CD4-positive, alpha-beta T cell (primary cell): ENCODE data around the gene KDM2B. TPM values are rescaled to one million over a fixed set of nuclear protein-coding genes. Genes with fewer than 3 reads are reported as not detected.

Experiments
- ATAC-seq: fragments of 200-7000 bp; cut with Tn5 transposase; one replicate; pipeline ENCODE4 v1.10.0; 2022; ENCODE audit warnings: mild to moderate bottlenecking; ENCODE audit not compliant: poor library complexity
- CTCF ChIA-PET: fragments of 350-600 bp; sonication (Branson Sonifier 250); formaldehyde crosslinking; loops from one replicate; lab custom pipeline; 2021; ENCODE audit warnings: antibody characterized with exemption, inconsistent platforms; lab: Charles Lee
- POLR2A ChIA-PET: fragments of 350-600 bp; sonication (Branson Sonifier 250); formaldehyde crosslinking; loops from one replicate; lab custom pipeline; 2021; ENCODE audit warnings: antibody characterized with exemption, inconsistent platforms; lab: Charles Lee
- DNase-seq, 14 experiments: peaks; one replicate each; pipeline ENCODE4 v3.0.0-alpha.2; 2013 to 2020; ENCODE audit warnings: mixed read lengths in 2 of 14
- H3K27ac ChIP-seq, 2 donors: one replicate each; pipeline versions ENCODE4 v1.5.1 to v1.7.0; 2013; ENCODE audit warnings: low read length in 2 of 2, low read depth in 1 of 2, mild to moderate bottlenecking in 1 of 2
- H3K27me3 ChIP-seq, 2 experiments: 1 replicate in 1 of 2; 2 replicates in 1 of 2; pipeline versions ENCODE4 v1.6.1 to v1.7.0; 2013; ENCODE audit warnings: low read length in 2 of 2, control low read depth in 1 of 2, mild to moderate bottlenecking in 1 of 2, moderate library complexity in 1 of 2; ENCODE audit not compliant: insufficient read depth in 2 of 2, control insufficient read depth in 1 of 2
- H3K36me3 ChIP-seq: one replicate; pipeline ENCODE4 v1.6.1; 2013; ENCODE audit warnings: low read length, control low read depth; ENCODE audit not compliant: insufficient read depth
- H3K4me1 ChIP-seq: one replicate; pipeline ENCODE4 v1.6.1; 2013; ENCODE audit warnings: low read length, control low read depth; ENCODE audit not compliant: insufficient read depth
- H3K4me3 ChIP-seq: one replicate; pipeline ENCODE4 v1.5.1; 2013; ENCODE audit warnings: mild to moderate bottlenecking, low read length, moderate library complexity
- H3K9me3 ChIP-seq, 2 experiments: 1 replicate in 1 of 2; 2 replicates in 1 of 2; pipeline versions ENCODE4 v1.6.1 to v1.7.0; 2013; ENCODE audit warnings: low read length in 2 of 2, mild to moderate bottlenecking in 2 of 2, control low read depth in 1 of 2, moderate library complexity in 1 of 2; ENCODE audit not compliant: control insufficient read depth in 1 of 2, insufficient read depth in 1 of 2
- H3K27ac Mint-ChIP-seq: one replicate; pipeline ENCODE4 v1.8.0; 2020; ENCODE audit warnings: mixed read lengths
- H3K27me3 Mint-ChIP-seq: one replicate; pipeline ENCODE4 v1.8.0; 2021; ENCODE audit warnings: mixed read lengths
- H3K36me3 Mint-ChIP-seq: one replicate; pipeline ENCODE4 v1.8.0; 2021; ENCODE audit warnings: low read depth, mixed read lengths
- H3K4me1 Mint-ChIP-seq: one replicate; pipeline ENCODE4 v1.8.0; 2021; ENCODE audit warnings: low read depth, mixed read lengths
- H3K4me3 Mint-ChIP-seq: one replicate; pipeline ENCODE4 v1.8.0; 2020; ENCODE audit warnings: mild to moderate bottlenecking, mixed read lengths
- H3K9me3 Mint-ChIP-seq: one replicate; pipeline ENCODE4 v1.8.0; 2020; ENCODE audit warnings: mixed read lengths
- intact Hi-C, 2 experiments: fragments of 100-400 bp; cut with DNase I in 1 of 2; cut with micrococcal nuclease in 1 of 2; formaldehyde crosslinking; loops; one replicate each; pipeline versions ENCODE4 v1.15.1 to v1.9.0; 2023 to 2025; cut with DNase I, micrococcal nuclease
- total RNA-seq, 174 experiments: library from RNA in 2 of 174; stranded (reverse) in 2 of 174; gene quantifications; one replicate each; pipeline ENCODE4 v1.2.3 and lab custom pipeline; 2021 to 2026
- TF ChIP-seq, protein P1 (sequence below): fragments of 200-600 bp; IDR thresholded peaks from one replicate; pipeline ENCODE4 v1.8.0; 2022; ENCODE audit warnings: antibody characterized with exemption, mild to moderate bottlenecking

KDM2B gene
- total RNA-seq, 2 experiments from 2014 or later: 60.4 to 62.6 TPM

DNA sequence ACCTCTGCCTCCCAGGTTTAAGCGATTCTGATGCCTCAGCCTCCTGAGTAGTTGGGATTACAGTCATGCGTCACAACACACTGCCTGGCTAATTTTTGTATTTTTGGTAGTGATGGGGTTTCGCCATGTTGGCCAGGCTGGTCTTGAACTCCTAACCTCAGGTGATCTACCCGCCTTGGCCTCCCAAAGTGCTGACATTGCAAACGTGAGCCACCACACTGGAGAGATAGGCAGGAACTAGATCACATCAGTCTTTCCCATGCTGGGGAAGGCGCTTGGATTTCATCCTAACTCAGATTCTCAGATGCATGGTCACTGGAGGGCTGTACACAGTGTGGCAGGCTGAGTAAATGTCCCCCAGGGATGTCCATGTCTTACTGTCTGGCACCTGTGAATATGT lies 27.5 kb upstream of the KDM2B start:
- Mint-ChIP-seq H3K9me3 (no peaks in the 10 kb centered on the region), H3K4me3 (no peak overlapping the region), H3K4me1 (peaks cover 5% of the 10 kb centered on the region), H3K27me3 (no peaks in the 10 kb centered on the region), H3K27ac (no peak overlapping the region), H3K36me3 (no peaks in the 10 kb centered on the region)
- no peaks in the 10 kb centered on the region for H3K27me3 ChIP-seq
- H3K27ac ChIP-seq: no peak overlapping the region
- no peaks in the 10 kb centered on the region for H3K9me3 ChIP-seq
- CTCF ChIA-PET: no interaction called here
- TF ChIP-seq, protein P1, sequence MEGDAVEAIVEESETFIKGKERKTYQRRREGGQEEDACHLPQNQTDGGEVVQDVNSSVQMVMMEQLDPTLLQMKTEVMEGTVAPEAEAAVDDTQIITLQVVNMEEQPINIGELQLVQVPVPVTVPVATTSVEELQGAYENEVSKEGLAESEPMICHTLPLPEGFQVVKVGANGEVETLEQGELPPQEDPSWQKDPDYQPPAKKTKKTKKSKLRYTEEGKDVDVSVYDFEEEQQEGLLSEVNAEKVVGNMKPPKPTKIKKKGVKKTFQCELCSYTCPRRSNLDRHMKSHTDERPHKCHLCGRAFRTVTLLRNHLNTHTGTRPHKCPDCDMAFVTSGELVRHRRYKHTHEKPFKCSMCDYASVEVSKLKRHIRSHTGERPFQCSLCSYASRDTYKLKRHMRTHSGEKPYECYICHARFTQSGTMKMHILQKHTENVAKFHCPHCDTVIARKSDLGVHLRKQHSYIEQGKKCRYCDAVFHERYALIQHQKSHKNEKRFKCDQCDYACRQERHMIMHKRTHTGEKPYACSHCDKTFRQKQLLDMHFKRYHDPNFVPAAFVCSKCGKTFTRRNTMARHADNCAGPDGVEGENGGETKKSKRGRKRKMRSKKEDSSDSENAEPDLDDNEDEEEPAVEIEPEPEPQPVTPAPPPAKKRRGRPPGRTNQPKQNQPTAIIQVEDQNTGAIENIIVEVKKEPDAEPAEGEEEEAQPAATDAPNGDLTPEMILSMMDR: no peak
- peaks cover 3% of the 10 kb centered on the region for H3K4me1 ChIP-seq
- intact Hi-C loops: no loop called here
- ATAC-seq: no peak
- POLR2A ChIA-PET: interaction anchor here (1.1 kb wide), 1 partner anchor 8 kb away, joined by 3 read pairs; no protein-coding TSS in a partner anchor
- H3K4me3 ChIP-seq: no peak overlapping the region
- no peak for DNase-seq
- H3K36me3 ChIP-seq: no peaks in the 10 kb centered on the region

DNA sequence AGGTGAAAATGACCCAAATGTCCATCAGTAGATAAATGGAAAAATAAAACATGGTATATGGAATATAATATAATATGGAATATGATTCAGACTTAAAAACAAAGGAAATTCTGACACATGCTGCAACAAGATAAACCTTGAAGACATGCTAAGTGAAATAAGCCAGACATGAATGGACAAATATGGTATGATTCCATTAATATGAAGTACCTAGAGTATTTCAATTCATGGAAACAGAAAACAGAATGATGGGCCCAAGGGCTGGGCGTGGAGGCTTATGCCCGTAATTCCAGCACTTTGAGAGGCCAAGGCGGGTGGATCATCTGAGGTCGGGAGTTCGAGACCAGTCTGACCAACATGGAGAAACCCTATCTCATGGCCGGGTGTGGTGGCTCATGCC lies 22.8 kb upstream of the KDM2B start:
- Mint-ChIP-seq H3K36me3 (no peaks in the 10 kb centered on the region), H3K27ac (no peak overlapping the region), H3K4me3 (no peak overlapping the region), H3K4me1 (peaks cover 9% of the 10 kb centered on the region), H3K9me3 (no peaks in the 10 kb centered on the region), H3K27me3 (no peaks in the 10 kb centered on the region)
- ChIA-PET CTCF (no interaction called here), POLR2A (no interaction called here)
- H3K36me3 ChIP-seq: no peaks in the 10 kb centered on the region
- ATAC-seq: no peak
- no peaks in the 10 kb centered on the region for H3K9me3 ChIP-seq
- no peak for DNase-seq
- TF ChIP-seq, protein P1: no peak
- no peak overlapping the region for H3K4me3 ChIP-seq
- H3K27ac ChIP-seq: no peak overlapping the region
- H3K27me3 ChIP-seq: no peaks in the 10 kb centered on the region
- no peaks in the 10 kb centered on the region for H3K4me1 ChIP-seq
- intact Hi-C loops: no loop called here

DNA sequence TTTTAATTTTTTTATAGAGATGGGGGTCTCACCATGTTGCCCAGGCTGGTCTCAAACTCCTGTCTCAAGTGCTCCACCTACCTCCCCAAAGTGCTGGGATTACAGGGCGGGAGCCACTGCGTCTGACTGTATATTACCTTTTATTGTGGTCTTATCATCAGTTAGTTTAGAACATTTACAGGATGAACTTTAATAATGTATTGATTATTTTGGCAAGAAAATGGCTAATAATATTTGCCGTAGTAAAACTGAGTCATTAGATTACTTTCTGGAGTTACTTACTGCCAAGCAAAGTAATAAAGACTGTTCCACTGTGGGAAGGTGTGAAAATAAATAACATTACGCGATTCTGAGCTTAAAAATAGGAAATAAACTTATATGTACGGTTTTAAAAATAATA lies 21.9 kb upstream of the KDM2B start:
- H3K27me3 ChIP-seq: no peaks in the 10 kb centered on the region
- DNase-seq: no peak
- Mint-ChIP-seq H3K27ac (no peak overlapping the region), H3K36me3 (no peaks in the 10 kb centered on the region), H3K27me3 (no peaks in the 10 kb centered on the region), H3K9me3 (no peaks in the 10 kb centered on the region), H3K4me1 (peaks cover 8% of the 10 kb centered on the region), H3K4me3 (no peak overlapping the region)
- intact Hi-C loops: no loop called here
- POLR2A ChIA-PET: interaction anchor here (1.0 kb wide), 1 partner anchor 12 kb away, joined by 3 read pairs; no protein-coding TSS in a partner anchor
- ATAC-seq: no peak
- TF ChIP-seq, protein P1: no peak
- H3K9me3 ChIP-seq: no peaks in the 10 kb centered on the region
- H3K4me3 ChIP-seq: no peak overlapping the region
- H3K36me3 ChIP-seq: no peaks in the 10 kb centered on the region
- no peak overlapping the region for H3K27ac ChIP-seq
- H3K4me1 ChIP-seq: no peaks in the 10 kb centered on the region
- CTCF ChIA-PET: no interaction called here
